Hepatocyte (in vitro differentiated cells): ENCODE data around the gene STAM. TPM values are rescaled to one million over a fixed set of nuclear protein-coding genes. Genes with fewer than 3 reads are reported as not detected.

Experiments
- DNase-seq: peaks from one replicate; pipeline ENCODE4 v3.0.0-alpha.2; 2016; ENCODE audit warnings: low spot score
- H2AFZ ChIP-seq: fragments of 200-600 bp; sonication (generic); 2 replicates; pipeline ENCODE4 v1.6.0; 2016; ENCODE audit warnings: antibody characterized with exemption, mild to moderate bottlenecking
- H3K27ac ChIP-seq: fragments of 200-600 bp; sonication (generic); 2 replicates; pipeline ENCODE4 v1.5.1; 2016; ENCODE audit warnings: mild to moderate bottlenecking
- H3K27me3 ChIP-seq: fragments of 200-600 bp; sonication (generic); 2 replicates; pipeline ENCODE4 v1.6.1; 2016
- H3K36me3 ChIP-seq: fragments of 200-600 bp; sonication (generic); replicated peaks from 2 replicates; pipeline ENCODE4 v1.5.1; 2016; ENCODE audit warnings: low read depth; ENCODE audit not compliant: insufficient read depth
- H3K4me1 ChIP-seq: fragments of 200-600 bp; sonication (generic); 2 replicates; pipeline ENCODE4 v1.5.1; 2016; ENCODE audit warnings: mild to moderate bottlenecking, moderate library complexity; ENCODE audit not compliant: insufficient read depth
- H3K4me2 ChIP-seq: fragments of 200-600 bp; sonication (generic); 2 replicates; pipeline ENCODE4 v1.6.0; 2016
- H3K4me3 ChIP-seq: fragments of 200-600 bp; sonication (generic); 2 replicates; pipeline ENCODE4 v1.5.1; 2016; ENCODE audit warnings: mild to moderate bottlenecking
- H3K79me2 ChIP-seq: fragments of 200-600 bp; sonication (generic); 2 replicates; pipeline ENCODE4 v1.6.0; 2017; ENCODE audit warnings: mild to moderate bottlenecking
- H3K9me2 ChIP-seq: fragments of 200-600 bp; sonication (generic); replicated peaks from 2 replicates; pipeline ENCODE4 v1.6.0; 2017; ENCODE audit warnings: mild to moderate bottlenecking; ENCODE audit not compliant: insufficient read depth
- H3K9me3 ChIP-seq: fragments of 200-600 bp; sonication (generic); 2 replicates; pipeline ENCODE4 v1.5.1; 2016; ENCODE audit warnings: low read depth, mild to moderate bottlenecking
- H4K20me1 ChIP-seq: fragments of 200-600 bp; sonication (generic); 2 replicates; pipeline ENCODE4 v1.6.0; 2016; ENCODE audit warnings: mild to moderate bottlenecking; ENCODE audit not compliant: insufficient read depth, poor library complexity, severe bottlenecking
- CTCF ChIP-seq: fragments of 200-600 bp; sonication (generic); IDR thresholded peaks from 2 replicates; pipeline ENCODE4 v1.5.1; 2016; ENCODE audit warnings: antibody characterized with exemption, mild to moderate bottlenecking; ENCODE audit not compliant: poor library complexity
- EZH2 ChIP-seq: fragments of 200-600 bp; sonication (generic); IDR thresholded peaks from 2 replicates; pipeline ENCODE4 v1.6.1; 2016; ENCODE audit warnings: antibody characterized with exemption, mild to moderate bottlenecking, borderline replicate concordance
- EZH2phosphoT487 ChIP-seq: fragments of 200-600 bp; sonication (generic); IDR thresholded peaks from one replicate; pipeline ENCODE4 v1.6.1; 2018; ENCODE audit warnings: antibody characterized with exemption, mild to moderate bottlenecking, low read depth, moderate library complexity; ENCODE audit not compliant: unreplicated experiment, severe bottlenecking
- WGBS: methylation state at CpG from one replicate; pipeline ENCODE4 v1.1.6; 2016; ENCODE audit warnings: low lambda C conversion rate; ENCODE audit errors: missing lambda C conversion rate; 5-methylcytosine and 5-hydroxymethylcytosine counted together
- polyA plus RNA-seq: library from polyadenylated mRNA; unstranded; fragments of >200 nt; fragmentation: Nextera tagmentation; extraction: Ambion mirVana; gene quantifications from 2 replicates; pipeline ENCODE4 v1.2.1, GENCODE V29; 2016
- total RNA-seq: library from RNA; depleted of rRNA; stranded (reverse); fragments of >200 nt; gene quantifications from 2 replicates; pipeline ENCODE4 v1.2.3, GENCODE V29; 2014

Gene STAM
- total and polyA plus RNA-seq, 2 experiments from 2014 or later: 20.6 to 29.9 TPM

GRCh38 chr10:17660921-17661320, 17.0 kb downstream of the STAM start:
- Histone ChIP-seq H3K9me2 (no peaks in the 10 kb centered on the region), H3K4me2 (no peak overlapping the region), H3K36me3 (no peaks in the 10 kb centered on the region), H3K9me3 (no peaks in the 10 kb centered on the region), H3K4me1 (no peaks in the 10 kb centered on the region), H4K20me1 (no peaks in the 10 kb centered on the region), H3K27ac (no peak overlapping the region), H3K4me3 (no peak overlapping the region), H3K27me3 (no peaks in the 10 kb centered on the region), H3K79me2 (peaks cover 71% of the 10 kb centered on the region), H2AFZ (no peak overlapping the region)
- no peak for DNase-seq
- TF ChIP-seq EZH2phosphoT487: no peak
- no peak for TF ChIP-seq CTCF
- no peak for TF ChIP-seq EZH2

GRCh38 chr10:17661510-17661909, 17.6 kb downstream of the STAM start:
- H3K27ac ChIP-seq: no peak overlapping the region
- WGBS: 95% methylated on average over 3 of the region's 3 CpGs
- no peak overlapping the region for H3K4me3 ChIP-seq
- H3K4me2 ChIP-seq: no peak overlapping the region
- H3K4me1 ChIP-seq: no peaks in the 10 kb centered on the region
- no peaks in the 10 kb centered on the region for H3K36me3 ChIP-seq
- H2AFZ ChIP-seq: no peak overlapping the region
- DNase-seq: no peak
- TF ChIP-seq EZH2phosphoT487: no peak
- no peak for TF ChIP-seq CTCF
- TF ChIP-seq EZH2: no peak
- no peaks in the 10 kb centered on the region for H3K27me3 ChIP-seq
- H3K79me2 ChIP-seq: peaks cover 66% of the 10 kb centered on the region
- H3K9me2 ChIP-seq: no peaks in the 10 kb centered on the region
- H4K20me1 ChIP-seq: no peaks in the 10 kb centered on the region
- no peaks in the 10 kb centered on the region for H3K9me3 ChIP-seq

- no peaks in the 10 kb centered on the region for H3K36me3 ChIP-seq
- 86% methylated on average over 2 of the region's 2 CpGs for WGBS
- DNase-seq: no peak
Observed at GRCh38 chr10:17662193-17663138, 18.5 kb downstream of the STAM start.

GRCh38 chr10:17663450-17663849, 19.5 kb downstream of the STAM start:
- no peaks in the 10 kb centered on the region for H3K27me3 ChIP-seq
- no peaks in the 10 kb centered on the region for H4K20me1 ChIP-seq
- no peaks in the 10 kb centered on the region for H3K9me2 ChIP-seq
- no peak overlapping the region for H2AFZ ChIP-seq
- no peak overlapping the region for H3K4me3 ChIP-seq
- peaks cover 63% of the 10 kb centered on the region for H3K79me2 ChIP-seq
- H3K9me3 ChIP-seq: no peaks in the 10 kb centered on the region
- 83% methylated on average over 1 of the region's 1 CpG for WGBS
- no peak overlapping the region for H3K4me2 ChIP-seq
- TF ChIP-seq EZH2 (no peak), EZH2phosphoT487 (no peak), CTCF (no peak)
- H3K4me1 ChIP-seq: no peaks in the 10 kb centered on the region
- H3K27ac ChIP-seq: no peak overlapping the region
- no peaks in the 10 kb centered on the region for H3K36me3 ChIP-seq
- no peak for DNase-seq

More at GRCh38 chr10:17662193-17663138, 18.5 kb downstream of the STAM start:
- H3K4me2 ChIP-seq: no peak overlapping the region
- H3K4me3 ChIP-seq: no peak overlapping the region
- H3K27ac ChIP-seq: no peak overlapping the region
- TF ChIP-seq EZH2: no peak
- no peaks in the 10 kb centered on the region for H3K27me3 ChIP-seq
- H3K79me2 ChIP-seq: peaks cover 66% of the 10 kb centered on the region
- H3K9me3 ChIP-seq: no peaks in the 10 kb centered on the region
- no peaks in the 10 kb centered on the region for H4K20me1 ChIP-seq
- no peaks in the 10 kb centered on the region for H3K9me2 ChIP-seq
- H2AFZ ChIP-seq: no peak overlapping the region
- no peaks in the 10 kb centered on the region for H3K4me1 ChIP-seq
